Transverse colon (tissue), 4 donors: ENCODE results near the gene APOBEC2. TPM values are rescaled to one million over a fixed set of nuclear protein-coding genes. Genes with fewer than 3 reads are reported as not detected.

Source experiments
- DNase-seq: peaks from one replicate; pipeline ENCODE4 v3.0.0-alpha.2; 2019
- H3K27ac ChIP-seq, 4 donors: fragments of 200-600 bp; sonication (generic); 2 replicates each; pipeline ENCODE4 v1.5.1; 2016 to 2018; ENCODE audit warnings: inconsistent platforms in 4 of 4
- H3K27me3 ChIP-seq: fragments of 200-600 bp; sonication (generic); 2 replicates; pipeline ENCODE4 v1.5.1; 2017; ENCODE audit warnings: inconsistent platforms
- H3K36me3 ChIP-seq, 4 donors: fragments of 200-600 bp; sonication (generic); 2 replicates each; pipeline ENCODE4 v1.5.1; 2017 to 2019; ENCODE audit warnings: inconsistent platforms in 4 of 4
- H3K4me1 ChIP-seq, 4 donors: fragments of 200-600 bp; sonication (generic); 2 replicates each; pipeline ENCODE4 v1.5.1; 2017 to 2020; ENCODE audit warnings: inconsistent platforms in 4 of 4
- H3K4me3 ChIP-seq, 4 donors: fragments of 200-600 bp; sonication (generic); 1 replicate in 1 of 4; 2 replicates in 3 of 4; pipeline versions ENCODE4 v1.5.1 to v1.6.1; 2017 to 2019; ENCODE audit warnings: inconsistent platforms in 4 of 4
- H3K9me3 ChIP-seq, 2 donors: fragments of 200-600 bp; sonication (generic); 2 replicates each; pipeline ENCODE4 v1.5.1; 2017 to 2019; ENCODE audit warnings: inconsistent platforms in 2 of 2
- EP300 ChIP-seq: sonication (generic); formaldehyde crosslinking; IDR thresholded peaks from one replicate; pipeline ENCODE4 v1.6.1; 2017; ENCODE audit warnings: antibody characterized with exemption, low read depth
- POLR2A ChIP-seq: fragments of 450-650 bp; IDR thresholded peaks from one replicate; pipeline ENCODE4 v1.6.1; 2016; ENCODE audit warnings: antibody characterized with exemption, mild to moderate bottlenecking, moderate library complexity
- POLR2AphosphoS5 ChIP-seq, 3 donors: sonication (generic); formaldehyde crosslinking; IDR thresholded peaks; one replicate each; pipeline ENCODE4 v1.6.1; 2016; ENCODE audit warnings: antibody characterized with exemption in 3 of 3
- WGBS, 2 donors: methylation state at CpG; one replicate each; pipeline ENCODE4 v1.1.5; 2018; ENCODE audit warnings: low coverage in 1 of 2; 5-methylcytosine and 5-hydroxymethylcytosine counted together
- in situ Hi-C, 4 donors: fragments of 200-750 bp; cut with MboI; loops; one replicate each; pipeline versions ENCODE4 v1.15.0 to v1.15.1; 2017; ENCODE audit warnings: low sequenced_read_pairs in 3 of 4, low pct_ligation_motif_present in 1 of 4, low pct_unique_long_range_greater_than_20kb in 1 of 4
- intact Hi-C: fragments of 100-400 bp; cut with DNase I; formaldehyde crosslinking; loops from one replicate; pipeline ENCODE4 v1.15.1; 2023; ENCODE audit warnings: low total_unique reads
- total RNA-seq, 4 donors: library from RNA; depleted of rRNA; stranded (reverse); fragments of >200 nt; gene quantifications; one replicate each; pipeline ENCODE4 v1.1.0, GENCODE V29; 2016
- TF ChIP-seq, protein P1 (sequence below), 5 experiments: fragments of 200-600 bp in 3 of 5; fragments of 450-650 bp in 2 of 5; sonication (generic) in 3 of 5; IDR thresholded peaks; 1 replicate in 2 of 5; 2 replicates in 3 of 5; pipeline ENCODE4 v1.5.1; 2016 to 2017; ENCODE audit warnings: antibody characterized with exemption in 5 of 5, inconsistent platforms in 3 of 5, mild to moderate bottlenecking in 2 of 5, moderate library complexity in 1 of 5

Gene APOBEC2
- total RNA-seq, 4 donors from 2014 or later = not detected

DNA sequence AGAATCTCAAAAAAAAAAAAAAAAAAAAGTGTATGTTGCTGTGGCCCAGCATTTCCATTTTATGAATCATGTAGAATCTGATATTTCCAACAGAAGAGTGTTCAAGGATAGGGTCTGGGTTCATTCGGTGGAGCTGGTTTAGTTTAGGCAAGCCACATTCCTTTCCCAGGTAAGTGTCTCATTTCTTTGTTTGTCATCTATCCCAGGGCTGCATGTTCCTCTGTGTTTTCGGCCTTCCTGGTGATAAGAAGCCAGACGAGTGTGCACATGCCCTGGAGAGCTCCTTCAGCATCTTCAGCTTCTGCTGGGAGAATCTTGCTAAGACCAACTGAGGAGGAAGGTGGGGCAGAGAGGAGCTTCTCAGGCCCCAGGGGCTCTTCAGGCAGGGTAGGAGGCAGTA is 58.0 kb downstream of the APOBEC2 start:
- 90 to 100% methylated on average over 1 to 3 of the region's 3 CpGs for WGBS, 2 donors
- intact Hi-C loops = loop anchor here (5.0 kb wide), 1 partner anchor 479 kb away; no protein-coding TSS in a partner anchor

More for the DNA sequence above, 58.0 kb downstream of the APOBEC2 start:
- no peak overlapping the region for H3K4me3 ChIP-seq
- TF ChIP-seq EP300 = no peak
- no peak for TF ChIP-seq POLR2A
- TF ChIP-seq, protein P1, sequence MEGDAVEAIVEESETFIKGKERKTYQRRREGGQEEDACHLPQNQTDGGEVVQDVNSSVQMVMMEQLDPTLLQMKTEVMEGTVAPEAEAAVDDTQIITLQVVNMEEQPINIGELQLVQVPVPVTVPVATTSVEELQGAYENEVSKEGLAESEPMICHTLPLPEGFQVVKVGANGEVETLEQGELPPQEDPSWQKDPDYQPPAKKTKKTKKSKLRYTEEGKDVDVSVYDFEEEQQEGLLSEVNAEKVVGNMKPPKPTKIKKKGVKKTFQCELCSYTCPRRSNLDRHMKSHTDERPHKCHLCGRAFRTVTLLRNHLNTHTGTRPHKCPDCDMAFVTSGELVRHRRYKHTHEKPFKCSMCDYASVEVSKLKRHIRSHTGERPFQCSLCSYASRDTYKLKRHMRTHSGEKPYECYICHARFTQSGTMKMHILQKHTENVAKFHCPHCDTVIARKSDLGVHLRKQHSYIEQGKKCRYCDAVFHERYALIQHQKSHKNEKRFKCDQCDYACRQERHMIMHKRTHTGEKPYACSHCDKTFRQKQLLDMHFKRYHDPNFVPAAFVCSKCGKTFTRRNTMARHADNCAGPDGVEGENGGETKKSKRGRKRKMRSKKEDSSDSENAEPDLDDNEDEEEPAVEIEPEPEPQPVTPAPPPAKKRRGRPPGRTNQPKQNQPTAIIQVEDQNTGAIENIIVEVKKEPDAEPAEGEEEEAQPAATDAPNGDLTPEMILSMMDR (IDR thresholded peaks at IDR 0.05) = no peak
- no peak for TF ChIP-seq POLR2AphosphoS5 (IDR thresholded peaks at IDR 0.05)
- no peak for DNase-seq
- H3K27ac ChIP-seq = no peak overlapping the region
- H3K36me3 ChIP-seq = no peaks in the 10 kb centered on the region
- no peaks in the 10 kb centered on the region for H3K27me3 ChIP-seq
- in situ Hi-C loops = no loop called here
- no peaks in the 10 kb centered on the region for H3K4me1 ChIP-seq
- H3K9me3 ChIP-seq = no peaks in the 10 kb centered on the region

Other genes starting within 250 kb of the APOBEC2 start
- 1 to 10 TPM in 3 of 4 donors, not detected in 1; 2.5 to 8.4 (median 4.4) TPM for gene UNC5CL, start 14.0 kb upstream of the APOBEC2 start, total RNA-seq
- gene TSPO2, start 10.7 kb upstream of the APOBEC2 start, total RNA-seq = not detected
- gene OARD1, start 19.2 kb downstream of the APOBEC2 start, total RNA-seq = 10 to 100 TPM in 2 of 4 donors, 1 to 10 TPM in 2; 1.4 to 27.6 (median 13.7) TPM
- 10 to 100 TPM; 11.1 to 64.3 (median 20.9) TPM for gene NFYA, start 19.8 kb downstream of the APOBEC2 start, total RNA-seq
- not detected for gene TREML1, start 101.1 kb downstream of the APOBEC2 start, total RNA-seq
- 1 to 10 TPM in 1 of 4 donors, not detected in 3; 1.5 TPM for gene TREM2, start 109.9 kb downstream of the APOBEC2 start, total RNA-seq
- gene TREML2, start 147.9 kb downstream of the APOBEC2 start, total RNA-seq = under 1 TPM in 2 of 4 donors, not detected in 2; 0.14 to 0.64 TPM
- gene TREML4, start 175.1 kb downstream of the APOBEC2 start, total RNA-seq = not detected
- gene TREM1, start 233.5 kb downstream of the APOBEC2 start, total RNA-seq = under 1 TPM in 1 of 4 donors, not detected in 3; 0.27 TPM